HL-60 (cell line): ENCODE measurements around the gene RHBDL3.

Experiments
- DNase-seq, 2 experiments: peaks; one replicate each; pipeline ENCODE4 v3.0.0-alpha.2; 2010 to 2020; ENCODE audit warnings: low read depth in 1 of 2, low spot score in 1 of 2
- H3K27ac ChIP-seq: fragments of 250-450 bp; sonication (Bioruptor Pico); replicated peaks from 2 replicates; pipeline ENCODE4 v1.5.1; 2020; ENCODE audit warnings: mild to moderate bottlenecking, moderate library complexity
- H3K27me3 ChIP-seq: fragments of 250-450 bp; sonication (Bioruptor Pico); 2 replicates; pipeline ENCODE4 v1.5.1; 2021; ENCODE audit warnings: mild to moderate bottlenecking, moderate library complexity; ENCODE audit not compliant: insufficient read depth, poor library complexity, severe bottlenecking
- H3K4me3 ChIP-seq: replicated peaks from 2 replicates; pipeline ENCODE4 v1.5.1; 2011; ENCODE audit warnings: mild to moderate bottlenecking, control low read depth, low read length; ENCODE audit not compliant: insufficient read depth
- GABPA ChIP-seq: IDR thresholded peaks from 2 replicates; pipeline ENCODE4 v1.6.1; 2012; ENCODE audit warnings: low read depth
- POLR2AphosphoS5 ChIP-seq: IDR thresholded peaks from 2 replicates; pipeline ENCODE4 v1.6.1; 2012; ENCODE audit warnings: low read depth
- SPI1 ChIP-seq: IDR thresholded peaks from 2 replicates; pipeline ENCODE4 v1.6.1; 2012; ENCODE audit warnings: low read depth, mild to moderate bottlenecking, borderline replicate concordance
- TF ChIP-seq, protein P1 (sequence below): IDR thresholded peaks from 2 replicates; pipeline ENCODE4 v1.6.1; 2012; ENCODE audit warnings: low read depth; ENCODE audit not compliant: insufficient replicate concordance
- TF ChIP-seq, protein P2 (sequence below): IDR thresholded peaks from one replicate; pipeline ENCODE4 v1.5.1; 2011; ENCODE audit warnings: low read length, control low read depth, inconsistent platforms; ENCODE audit not compliant: insufficient read depth

RHBDL3 gene

GRCh38 chr17:32258383-32259140 lies 7.1 kb upstream of the RHBDL3 start:
- H3K27me3 ChIP-seq: peaks cover 25% of the 10 kb centered on the region
- no peak overlapping the region for H3K4me3 ChIP-seq
- H3K27ac ChIP-seq: no peak overlapping the region
- no peak for DNase-seq
- TF ChIP-seq, protein P1, sequence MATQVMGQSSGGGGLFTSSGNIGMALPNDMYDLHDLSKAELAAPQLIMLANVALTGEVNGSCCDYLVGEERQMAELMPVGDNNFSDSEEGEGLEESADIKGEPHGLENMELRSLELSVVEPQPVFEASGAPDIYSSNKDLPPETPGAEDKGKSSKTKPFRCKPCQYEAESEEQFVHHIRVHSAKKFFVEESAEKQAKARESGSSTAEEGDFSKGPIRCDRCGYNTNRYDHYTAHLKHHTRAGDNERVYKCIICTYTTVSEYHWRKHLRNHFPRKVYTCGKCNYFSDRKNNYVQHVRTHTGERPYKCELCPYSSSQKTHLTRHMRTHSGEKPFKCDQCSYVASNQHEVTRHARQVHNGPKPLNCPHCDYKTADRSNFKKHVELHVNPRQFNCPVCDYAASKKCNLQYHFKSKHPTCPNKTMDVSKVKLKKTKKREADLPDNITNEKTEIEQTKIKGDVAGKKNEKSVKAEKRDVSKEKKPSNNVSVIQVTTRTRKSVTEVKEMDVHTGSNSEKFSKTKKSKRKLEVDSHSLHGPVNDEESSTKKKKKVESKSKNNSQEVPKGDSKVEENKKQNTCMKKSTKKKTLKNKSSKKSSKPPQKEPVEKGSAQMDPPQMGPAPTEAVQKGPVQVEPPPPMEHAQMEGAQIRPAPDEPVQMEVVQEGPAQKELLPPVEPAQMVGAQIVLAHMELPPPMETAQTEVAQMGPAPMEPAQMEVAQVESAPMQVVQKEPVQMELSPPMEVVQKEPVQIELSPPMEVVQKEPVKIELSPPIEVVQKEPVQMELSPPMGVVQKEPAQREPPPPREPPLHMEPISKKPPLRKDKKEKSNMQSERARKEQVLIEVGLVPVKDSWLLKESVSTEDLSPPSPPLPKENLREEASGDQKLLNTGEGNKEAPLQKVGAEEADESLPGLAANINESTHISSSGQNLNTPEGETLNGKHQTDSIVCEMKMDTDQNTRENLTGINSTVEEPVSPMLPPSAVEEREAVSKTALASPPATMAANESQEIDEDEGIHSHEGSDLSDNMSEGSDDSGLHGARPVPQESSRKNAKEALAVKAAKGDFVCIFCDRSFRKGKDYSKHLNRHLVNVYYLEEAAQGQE: no peak
- no peak for TF ChIP-seq POLR2AphosphoS5

- TF ChIP-seq SPI1: no peak
- TF ChIP-seq, protein P1: no peak
- TF ChIP-seq GABPA: no peak
- no peak for TF ChIP-seq POLR2AphosphoS5
- TF ChIP-seq, protein P2, sequence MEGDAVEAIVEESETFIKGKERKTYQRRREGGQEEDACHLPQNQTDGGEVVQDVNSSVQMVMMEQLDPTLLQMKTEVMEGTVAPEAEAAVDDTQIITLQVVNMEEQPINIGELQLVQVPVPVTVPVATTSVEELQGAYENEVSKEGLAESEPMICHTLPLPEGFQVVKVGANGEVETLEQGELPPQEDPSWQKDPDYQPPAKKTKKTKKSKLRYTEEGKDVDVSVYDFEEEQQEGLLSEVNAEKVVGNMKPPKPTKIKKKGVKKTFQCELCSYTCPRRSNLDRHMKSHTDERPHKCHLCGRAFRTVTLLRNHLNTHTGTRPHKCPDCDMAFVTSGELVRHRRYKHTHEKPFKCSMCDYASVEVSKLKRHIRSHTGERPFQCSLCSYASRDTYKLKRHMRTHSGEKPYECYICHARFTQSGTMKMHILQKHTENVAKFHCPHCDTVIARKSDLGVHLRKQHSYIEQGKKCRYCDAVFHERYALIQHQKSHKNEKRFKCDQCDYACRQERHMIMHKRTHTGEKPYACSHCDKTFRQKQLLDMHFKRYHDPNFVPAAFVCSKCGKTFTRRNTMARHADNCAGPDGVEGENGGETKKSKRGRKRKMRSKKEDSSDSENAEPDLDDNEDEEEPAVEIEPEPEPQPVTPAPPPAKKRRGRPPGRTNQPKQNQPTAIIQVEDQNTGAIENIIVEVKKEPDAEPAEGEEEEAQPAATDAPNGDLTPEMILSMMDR: no peak
- Histone ChIP-seq H3K27me3 (peaks cover 35% of the 10 kb centered on the region), H3K4me3 (no peak overlapping the region), H3K27ac (no peak overlapping the region)
- no peak for DNase-seq
Measured at GRCh38 chr17:32259586-32259985, 6.0 kb upstream of the RHBDL3 start.

DNA sequence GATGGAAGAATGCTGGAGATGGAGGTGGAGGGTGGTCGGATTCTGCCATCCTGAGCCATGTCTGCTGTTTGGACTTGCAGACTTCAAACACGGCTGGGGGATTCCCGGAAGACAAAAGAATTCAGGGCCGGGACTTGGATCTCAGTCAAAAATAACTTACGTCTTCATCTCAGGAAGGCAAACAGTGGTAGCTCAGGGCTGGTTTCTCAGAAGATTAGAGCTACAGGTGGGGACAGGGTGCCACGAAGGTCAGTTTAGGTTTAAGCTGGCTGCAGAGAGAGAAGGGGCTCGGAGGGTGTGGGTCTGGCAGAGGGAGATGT lies 4.3 kb upstream of the RHBDL3 start:
- no peak for DNase-seq
- Histone ChIP-seq H3K27me3 (peaks cover 46% of the 10 kb centered on the region), H3K27ac (no peak overlapping the region), H3K4me3 (no peak overlapping the region)
- TF ChIP-seq, protein P1: no peak
- no peak for TF ChIP-seq SPI1
- TF ChIP-seq, protein P2: no peak
- TF ChIP-seq GABPA: no peak
- TF ChIP-seq POLR2AphosphoS5: no peak
